Measurements from ENCODE around the gene SHOX.

DNA sequence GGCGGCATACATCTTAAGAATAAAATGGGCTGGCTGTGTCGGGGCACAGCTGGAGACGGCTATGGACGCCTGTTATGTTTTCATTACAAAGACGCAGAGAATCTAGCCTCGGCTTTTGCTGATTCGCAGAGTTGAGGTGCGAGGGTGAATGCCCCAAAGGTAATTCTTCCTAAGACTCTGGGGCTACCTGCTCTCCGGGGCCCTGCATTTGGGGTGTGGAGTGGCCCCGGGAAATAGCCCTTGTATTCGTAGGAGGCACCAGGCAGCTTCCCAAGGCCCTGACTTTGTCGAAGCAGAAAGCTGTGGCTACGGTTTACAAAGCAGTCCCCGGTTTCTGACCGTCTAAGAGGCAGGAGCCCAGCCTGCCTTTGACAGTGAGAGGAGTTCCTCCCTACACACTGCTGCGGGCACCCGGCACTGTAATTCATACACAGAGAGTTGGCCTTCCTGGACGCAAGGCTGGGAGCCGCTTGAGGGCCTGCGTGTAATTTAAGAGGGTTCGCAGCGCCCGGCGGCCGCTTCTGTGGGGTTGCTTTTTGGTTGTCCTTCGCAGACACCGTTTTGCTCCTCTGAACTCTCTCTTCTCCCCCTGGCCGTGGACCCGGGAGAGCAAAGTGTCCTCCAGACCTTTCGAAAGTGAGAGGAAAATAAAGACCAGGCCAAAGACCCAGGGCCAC lies 1.9 kb downstream of the SHOX start:
- TF ChIP-seq, protein P1, sequence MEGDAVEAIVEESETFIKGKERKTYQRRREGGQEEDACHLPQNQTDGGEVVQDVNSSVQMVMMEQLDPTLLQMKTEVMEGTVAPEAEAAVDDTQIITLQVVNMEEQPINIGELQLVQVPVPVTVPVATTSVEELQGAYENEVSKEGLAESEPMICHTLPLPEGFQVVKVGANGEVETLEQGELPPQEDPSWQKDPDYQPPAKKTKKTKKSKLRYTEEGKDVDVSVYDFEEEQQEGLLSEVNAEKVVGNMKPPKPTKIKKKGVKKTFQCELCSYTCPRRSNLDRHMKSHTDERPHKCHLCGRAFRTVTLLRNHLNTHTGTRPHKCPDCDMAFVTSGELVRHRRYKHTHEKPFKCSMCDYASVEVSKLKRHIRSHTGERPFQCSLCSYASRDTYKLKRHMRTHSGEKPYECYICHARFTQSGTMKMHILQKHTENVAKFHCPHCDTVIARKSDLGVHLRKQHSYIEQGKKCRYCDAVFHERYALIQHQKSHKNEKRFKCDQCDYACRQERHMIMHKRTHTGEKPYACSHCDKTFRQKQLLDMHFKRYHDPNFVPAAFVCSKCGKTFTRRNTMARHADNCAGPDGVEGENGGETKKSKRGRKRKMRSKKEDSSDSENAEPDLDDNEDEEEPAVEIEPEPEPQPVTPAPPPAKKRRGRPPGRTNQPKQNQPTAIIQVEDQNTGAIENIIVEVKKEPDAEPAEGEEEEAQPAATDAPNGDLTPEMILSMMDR (IDR thresholded peaks at IDR 0.05) = no peak
- no peak for TF ChIP-seq POLR2A (IDR thresholded peaks at IDR 0.05)

All from body of pancreas (tissue), 4 donors.